NCI-H2171 (cell line): ENCODE measurements around the gene TMCC1.
"Not testable (repeated sequence)": the region's sequence is repeated elsewhere in the genome, so short reads cannot be mapped to it uniquely, and the experiment has no call there.

Source experiments
- DNase-seq: peaks from one replicate; lab custom pipeline; 2025; lab: John Stamatoyannopoulos, UW

The TMCC1 gene

DNA sequence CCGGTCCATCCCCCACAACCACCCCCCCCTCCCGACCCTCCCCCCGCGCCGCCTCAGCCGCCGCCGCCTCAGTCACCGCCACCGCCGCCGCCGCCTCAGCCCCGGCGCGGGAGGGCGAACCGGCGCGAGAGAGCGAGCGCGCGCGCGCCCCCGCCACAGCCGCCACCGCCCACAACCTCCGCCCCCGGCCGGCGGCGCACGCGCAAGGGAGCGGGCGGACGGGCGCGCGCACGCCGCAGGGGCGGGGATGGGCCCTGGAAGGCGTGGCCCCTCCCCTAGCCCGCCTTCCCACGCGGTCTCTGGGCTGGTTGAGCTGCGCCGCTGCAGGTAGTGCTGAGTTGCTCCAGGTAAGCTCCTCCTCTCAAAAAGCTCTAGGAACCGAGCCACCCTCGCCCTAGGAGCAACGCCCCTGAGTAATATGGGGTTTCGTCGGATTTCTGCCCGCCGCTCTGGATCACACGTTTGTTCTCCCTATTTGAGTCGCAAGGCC lies at the start of gene TMCC1:
TSS of gene TMCC1 (minus strand) at position 131 of the 490 bp plus-strand sequence.
- peak; percentile 99 for DNase-seq

DNA sequence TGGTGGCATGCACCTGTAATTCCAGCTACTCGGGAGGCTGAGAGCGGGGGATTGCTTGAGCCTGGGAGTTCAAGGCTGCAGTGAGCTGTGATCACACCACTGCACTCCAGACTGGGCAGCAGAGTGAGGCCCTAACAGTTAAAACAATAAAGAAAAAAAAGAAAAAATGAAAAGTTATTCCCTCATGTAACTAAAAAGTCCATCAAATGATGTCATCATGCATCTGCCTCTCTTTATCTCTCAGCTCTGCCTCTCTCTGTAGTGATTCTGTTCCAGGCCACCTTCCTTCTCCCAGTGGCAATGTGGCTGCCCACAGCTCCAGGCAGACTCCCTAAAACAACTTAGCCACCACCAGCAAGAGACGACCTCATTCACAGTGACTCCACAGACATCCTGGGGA lies 49.5 kb upstream of the TMCC1 start:
- DNase-seq, result no peak

DNA sequence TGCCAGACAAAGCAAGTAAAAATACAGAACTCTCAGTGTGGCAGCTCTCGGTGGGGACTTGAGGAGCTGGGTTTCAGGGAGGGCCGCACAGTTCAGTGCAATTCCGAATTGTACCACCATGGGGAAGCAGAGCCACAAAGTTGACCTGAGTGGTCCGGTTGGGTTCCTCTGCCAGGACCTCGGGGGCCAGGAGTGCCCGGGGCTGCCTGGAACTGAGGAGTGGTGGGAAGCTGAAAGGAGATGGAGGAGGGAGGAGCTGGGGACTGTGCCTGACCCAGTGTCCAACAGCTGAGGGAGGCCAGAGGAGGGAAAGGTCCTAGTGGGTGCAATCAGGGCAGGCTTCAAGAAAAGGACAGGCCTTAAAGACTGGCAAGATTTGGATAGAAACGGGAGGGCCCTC lies 48.8 kb upstream of the TMCC1 start:
- no peak for DNase-seq

DNA sequence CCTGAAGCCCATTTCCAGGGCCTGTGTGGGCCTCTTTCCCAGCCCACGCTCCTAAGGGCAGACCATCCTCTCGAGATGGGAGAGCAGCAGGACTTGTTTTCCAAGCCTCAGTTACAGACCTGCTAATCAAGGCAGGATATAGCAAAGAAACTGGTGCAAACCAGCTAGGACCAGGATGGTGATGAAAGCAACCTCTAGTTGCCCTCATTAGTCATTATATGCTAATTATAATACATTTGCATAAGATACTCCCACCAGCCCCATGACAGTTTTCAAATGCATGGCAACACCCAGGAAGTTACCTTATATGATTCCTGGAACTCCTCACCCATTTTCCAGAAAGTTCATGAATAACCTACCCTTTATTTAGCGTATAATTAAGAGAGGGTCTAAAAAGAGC lies 46.6 kb upstream of the TMCC1 start:
- no peak for DNase-seq

- DNase-seq, result no peak
These were observed 44.8 kb upstream of the TMCC1 start for GRCh38 chr3:129938140-129938930.

DNA sequence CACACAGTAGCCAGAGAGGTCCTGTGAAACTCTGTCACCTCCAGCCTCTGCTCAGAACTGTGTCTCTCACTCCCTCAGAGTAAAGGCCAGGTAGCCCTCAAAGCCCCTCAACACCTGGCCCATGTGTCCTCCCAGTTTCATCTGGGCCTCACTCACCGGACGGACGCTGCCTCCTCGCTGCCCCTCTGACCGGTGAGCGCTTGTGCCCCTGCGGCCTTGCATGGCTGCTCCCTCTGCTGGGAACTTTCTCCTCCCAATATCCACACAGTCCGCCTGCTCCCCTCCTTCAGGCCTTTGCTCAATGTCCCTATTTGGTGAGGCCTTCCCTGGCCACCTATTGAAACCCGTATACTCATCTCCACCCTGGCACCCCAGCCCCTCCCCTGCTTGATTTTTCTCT lies 44.2 kb upstream of the TMCC1 start:
- DNase-seq, result no peak

DNA sequence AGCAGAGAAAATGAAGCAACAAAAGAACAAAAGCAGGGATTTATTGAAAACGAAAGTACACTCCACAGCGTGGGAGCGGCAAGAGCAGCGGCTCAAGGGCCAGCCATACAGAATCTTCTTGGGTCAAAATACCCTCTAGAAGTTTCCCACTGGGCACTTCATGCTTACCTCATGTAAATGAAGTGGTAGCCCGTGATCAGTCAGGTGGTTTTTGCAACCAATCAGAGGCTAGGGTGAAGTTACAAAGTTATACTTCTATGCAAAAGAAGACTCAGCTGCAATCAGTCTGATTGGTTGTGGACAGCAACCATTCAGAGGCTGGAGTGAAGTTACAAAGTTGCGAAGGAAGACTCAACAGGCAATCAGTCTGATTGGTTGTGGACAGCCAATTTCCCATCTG lies 43.2 kb upstream of the TMCC1 start:
- no peak for DNase-seq

- peak; percentile 21 for DNase-seq
These were observed 41.0 kb upstream of the TMCC1 start for GRCh38 chr3:129934234-129935123.

GRCh38 chr3:129933471-129933870 lies 40.0 kb upstream of the TMCC1 start:
- DNase-seq, result no peak

DNA sequence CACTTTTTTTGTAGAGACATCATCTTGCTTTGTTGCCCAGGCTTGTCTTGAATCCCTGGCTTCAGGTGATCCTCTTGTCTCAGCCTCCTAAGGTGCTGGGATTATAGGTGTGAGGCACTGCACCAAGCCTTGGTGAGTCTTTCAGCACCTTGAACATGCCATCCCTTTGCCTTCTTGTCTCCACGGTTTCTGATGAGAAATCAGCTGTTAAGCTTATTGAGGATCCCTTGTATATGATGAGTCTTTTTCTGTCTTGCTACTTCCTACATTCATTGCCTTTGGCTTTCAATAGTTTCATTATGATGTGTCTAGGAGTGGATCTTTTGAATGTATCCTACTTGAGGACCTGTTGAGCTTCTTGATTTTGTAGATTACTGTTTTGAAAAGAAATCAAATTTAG lies 35.9 kb upstream of the TMCC1 start:
- DNase-seq, result no peak

DNA sequence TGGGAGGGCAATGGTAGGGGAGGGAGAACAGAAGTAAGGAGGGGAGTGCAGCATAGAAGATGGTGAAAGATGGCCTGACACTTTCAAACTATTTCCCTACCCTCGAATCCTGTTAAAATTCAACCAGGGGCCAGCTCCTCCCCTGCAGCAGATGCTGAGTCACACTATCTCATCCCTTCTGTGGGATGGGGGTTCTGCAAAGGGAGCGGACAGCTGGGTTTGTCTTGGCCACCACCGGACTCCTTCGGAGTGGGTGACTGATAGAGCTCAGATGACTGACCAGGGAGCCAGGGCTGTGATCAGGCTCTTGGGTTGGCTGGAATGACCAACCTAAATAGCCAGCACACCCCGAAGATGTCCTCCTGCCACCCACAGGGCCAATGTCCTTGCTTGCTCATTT lies 33.6 kb upstream of the TMCC1 start:
- DNase-seq, result no peak

DNA sequence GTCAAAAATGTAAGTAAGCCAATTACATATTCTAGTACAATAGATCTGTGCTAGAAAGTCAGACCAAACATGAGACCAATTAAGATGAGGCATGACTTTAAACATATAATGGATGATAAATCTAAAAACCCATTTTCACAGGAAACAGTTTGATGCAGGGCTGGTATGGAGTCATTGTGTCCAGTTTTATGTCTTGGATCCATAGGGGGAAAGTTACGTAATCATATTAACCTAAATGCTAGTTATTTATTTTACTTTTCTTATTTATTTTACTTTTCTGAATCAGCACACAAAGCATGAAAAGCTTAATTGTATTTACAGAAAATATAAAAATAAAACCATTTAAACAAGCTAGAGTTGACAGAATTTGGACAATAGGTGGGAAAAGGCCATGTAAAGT lies 26.3 kb upstream of the TMCC1 start:
- no peak for DNase-seq

DNA sequence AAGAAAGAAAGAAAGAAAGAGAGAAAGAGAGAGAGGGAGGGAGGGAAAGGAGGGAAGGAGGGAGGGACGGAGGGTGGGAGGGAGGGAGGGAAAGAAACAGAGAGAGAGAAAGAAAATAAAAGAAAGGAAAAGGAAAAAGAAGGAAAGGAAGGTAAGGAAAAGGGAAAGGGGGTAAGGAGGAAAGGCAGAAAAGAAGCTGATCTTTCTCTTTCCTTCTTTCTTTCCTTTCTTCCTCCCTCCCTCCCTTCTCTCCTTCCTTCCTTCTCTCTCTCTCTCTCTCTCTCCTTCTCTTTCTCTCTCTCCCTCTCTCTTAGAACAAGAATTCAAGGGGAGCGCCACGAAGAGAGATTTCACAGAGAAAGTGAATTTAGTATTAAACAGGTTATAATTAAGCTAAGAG lies 25.8 kb upstream of the TMCC1 start:
- no peak for DNase-seq

DNA sequence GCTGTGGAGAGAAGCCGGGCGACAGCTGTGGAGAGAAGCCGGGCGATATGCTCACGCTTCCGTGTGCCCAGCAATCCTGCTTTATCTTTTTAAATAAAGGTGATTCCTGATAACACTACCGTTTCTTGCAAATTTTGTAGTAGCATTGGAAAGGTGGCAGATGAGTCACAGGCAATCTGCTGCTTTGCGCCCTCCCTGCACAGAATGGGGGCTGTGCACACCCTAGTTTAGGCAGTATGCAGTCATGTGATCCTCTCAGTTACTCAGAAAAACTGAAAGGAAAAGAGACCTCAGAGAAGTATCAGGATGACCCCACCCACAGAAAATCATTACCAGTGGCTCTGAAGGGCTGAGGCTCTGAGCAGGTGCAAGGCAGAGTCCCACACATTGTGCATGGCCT lies 24.9 kb upstream of the TMCC1 start:
- no peak for DNase-seq

DNA sequence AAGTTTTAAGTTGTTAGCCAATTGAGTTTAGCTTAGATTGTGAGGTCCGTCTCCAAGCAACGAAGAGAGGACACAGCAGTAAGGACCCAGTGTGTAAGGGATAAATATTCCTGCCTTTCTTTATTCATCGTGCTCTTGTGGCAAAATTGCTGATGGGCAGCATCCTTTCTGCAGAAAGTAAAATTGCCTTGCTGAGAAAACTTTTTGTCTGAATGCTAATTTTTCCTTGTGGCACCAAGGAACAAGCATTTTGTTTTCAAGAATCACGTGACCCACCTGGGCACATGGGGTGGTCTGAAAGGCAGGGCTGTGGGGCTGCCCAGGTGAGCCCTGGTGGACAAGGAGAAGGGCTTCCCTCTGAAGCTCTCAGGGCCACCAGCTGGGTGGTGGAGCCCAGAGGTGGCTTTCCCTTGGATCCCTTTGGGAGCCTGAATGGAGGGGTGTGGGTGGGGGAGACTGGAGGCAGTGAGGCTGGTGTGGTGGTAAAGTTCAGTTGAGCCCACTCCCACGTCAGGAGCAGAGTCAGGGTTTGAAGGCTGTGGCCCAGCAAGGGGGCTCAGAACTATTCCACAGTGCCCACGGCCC lies 24.0 kb upstream of the TMCC1 start:
- DNase-seq, result no peak

DNA sequence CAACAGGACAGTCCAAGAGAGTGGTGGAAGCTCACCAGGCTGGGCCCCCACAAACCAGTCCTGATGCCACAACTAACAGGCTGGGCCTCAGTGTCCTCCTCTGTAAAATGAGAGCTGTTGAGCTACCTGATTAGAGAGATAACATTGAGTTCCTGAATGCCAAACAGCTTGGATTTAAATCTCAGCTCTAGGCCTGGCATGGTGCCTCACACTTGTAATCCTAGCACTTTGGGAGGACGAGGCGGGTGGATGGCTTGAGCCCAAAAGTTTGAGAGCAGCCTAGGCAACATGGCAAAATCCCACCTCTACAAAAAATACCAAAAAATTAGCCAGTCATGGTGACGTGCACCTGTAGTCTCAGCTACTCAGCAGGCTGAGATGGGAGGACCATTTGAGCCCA lies 20.1 kb upstream of the TMCC1 start:
- no peak for DNase-seq

- DNase-seq, result no peak
These were observed 17.9 kb upstream of the TMCC1 start for GRCh38 chr3:129911261-129911861.

DNA sequence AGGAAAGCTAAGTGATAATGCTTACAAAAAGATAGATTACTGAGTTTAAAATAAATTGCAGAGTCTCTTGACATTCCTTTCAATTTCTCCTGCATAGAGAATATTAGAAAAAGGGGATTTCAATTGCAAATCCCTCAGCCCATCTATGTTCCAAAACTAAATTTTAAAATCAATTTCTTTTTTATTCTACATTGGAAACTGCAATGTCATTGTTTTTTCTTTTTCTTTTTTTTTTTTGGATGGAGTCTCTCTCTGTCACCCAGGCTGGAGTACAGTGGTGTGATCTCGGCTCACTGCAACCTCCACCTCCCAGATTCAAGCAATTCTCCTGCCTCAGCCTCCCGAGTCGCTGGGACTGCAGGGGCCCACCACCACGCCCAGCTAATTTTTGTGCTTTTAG lies 15.7 kb upstream of the TMCC1 start:
- not testable (repeated sequence) for DNase-seq

DNA sequence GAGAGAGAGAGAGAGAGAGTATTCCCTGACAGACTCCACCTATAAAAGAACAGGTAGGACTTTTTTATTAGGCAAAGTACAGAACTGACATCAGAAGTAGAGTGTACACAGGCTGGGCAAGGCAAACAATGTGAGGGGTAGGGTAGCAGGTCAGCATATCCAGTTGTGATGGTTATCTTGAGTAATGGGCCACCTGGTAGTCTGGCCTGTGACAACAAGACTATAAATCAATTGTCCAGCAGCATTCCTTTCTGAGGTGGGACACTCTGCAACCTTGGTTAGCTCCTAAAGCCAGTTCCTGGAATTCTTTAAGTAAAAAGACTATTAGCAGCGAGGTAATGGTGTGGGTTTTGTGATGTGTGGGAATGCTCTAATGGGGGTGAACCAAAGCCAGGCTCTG lies 14.9 kb upstream of the TMCC1 start:
- no peak for DNase-seq

DNA sequence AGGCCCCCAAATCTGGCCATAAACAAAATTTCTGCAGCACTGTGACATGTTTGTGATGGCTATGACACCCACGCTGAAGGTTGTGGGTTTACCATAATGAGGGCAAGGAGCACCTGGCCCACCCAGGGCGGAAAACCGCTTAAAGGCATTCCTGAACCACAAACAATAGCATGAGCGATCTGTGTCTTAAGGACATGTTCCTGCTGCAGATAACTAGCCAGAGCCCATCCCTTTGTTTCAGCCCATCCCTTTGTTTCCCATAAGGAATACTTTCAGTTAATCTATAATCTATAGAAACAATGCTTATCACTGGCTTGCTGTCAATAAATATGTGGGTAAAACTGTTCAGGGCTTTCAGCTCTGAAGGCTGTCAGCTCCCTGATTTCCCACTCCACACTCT lies 7.8 kb upstream of the TMCC1 start:
- not testable (repeated sequence) for DNase-seq

DNA sequence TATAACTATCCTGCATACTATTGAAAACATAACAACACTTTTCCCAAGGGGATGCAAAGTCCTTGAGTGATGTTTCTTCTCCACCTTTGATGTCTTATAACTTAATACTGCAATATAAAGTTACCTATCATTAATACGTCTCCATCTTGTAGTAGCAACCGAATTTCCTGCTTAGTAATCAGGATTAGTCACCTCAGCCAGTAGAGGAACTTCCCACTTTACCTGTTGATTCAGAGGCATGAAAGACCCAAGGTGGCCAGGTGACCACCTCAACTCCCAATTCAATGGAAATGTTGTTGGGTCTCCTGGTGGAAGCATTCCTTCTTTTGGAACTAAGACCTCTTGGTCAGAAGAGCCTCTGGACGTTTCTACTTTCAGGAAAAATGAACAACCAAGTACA lies 3.5 kb upstream of the TMCC1 start:
- DNase-seq, result no peak

DNA sequence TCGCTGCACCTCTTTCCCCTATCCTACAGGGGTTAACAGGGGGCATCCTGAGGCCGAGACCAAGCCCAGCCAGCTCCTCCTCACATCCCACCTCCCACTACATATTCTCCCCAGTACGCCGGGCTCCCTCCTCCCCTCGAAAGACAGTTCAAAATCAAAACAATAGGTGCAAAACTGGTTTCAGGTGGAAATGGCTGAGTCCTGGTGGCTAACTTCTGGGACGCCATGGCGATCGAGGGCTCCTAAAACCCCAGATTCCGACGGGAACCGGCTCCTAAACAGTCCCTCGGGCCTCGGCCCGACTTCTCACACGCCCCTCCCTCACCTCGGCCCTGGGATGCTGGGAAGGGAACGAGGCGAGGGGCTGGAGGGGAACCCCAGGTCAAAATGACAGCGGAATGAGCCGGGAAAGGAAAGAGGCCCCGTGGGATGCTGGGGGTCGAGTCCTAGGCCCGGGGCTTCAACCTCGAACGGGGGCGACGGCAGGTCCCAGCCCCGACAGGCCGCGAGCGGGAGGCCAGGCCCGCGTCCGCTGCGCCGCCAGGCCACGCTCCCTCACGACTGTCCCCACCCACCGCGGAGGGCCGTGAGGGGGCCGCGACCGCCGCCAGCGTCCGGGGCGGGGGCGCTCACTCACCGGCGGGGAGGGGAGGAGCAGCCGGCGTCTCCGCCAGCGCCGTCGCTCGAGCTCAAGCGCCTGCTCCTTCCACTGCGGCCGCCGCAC lies 492 bp downstream of the TMCC1 start:
- DNase-seq, result peak; percentile 87
